PFSK-1 (cell line): ENCODE data around the gene SCRG1.

ENCODE experiments used
- SIN3A ChIP-seq: IDR thresholded peaks from 2 replicates; pipeline ENCODE4 v1.6.1; 2012; ENCODE audit warnings: mild to moderate bottlenecking, low read length, moderate library complexity, borderline replicate concordance; ENCODE audit not compliant: insufficient read depth
- TAF1 ChIP-seq: IDR thresholded peaks from 2 replicates; pipeline ENCODE4 v1.6.1; 2012; ENCODE audit warnings: low read length, control low read depth, borderline replicate concordance; ENCODE audit not compliant: insufficient read depth
- TF ChIP-seq, protein P1 (sequence below), 2 experiments: IDR thresholded peaks; 2 replicates each; pipeline versions ENCODE4 v1.6.1 to v1.8.0; 2011 to 2012; ENCODE audit warnings: low read depth in 2 of 2, low read length in 2 of 2, control low read depth in 1 of 2, inconsistent platforms in 1 of 2, mild to moderate bottlenecking in 1 of 2, moderate library complexity in 1 of 2; ENCODE audit not compliant: insufficient read depth in 1 of 2

DNA sequence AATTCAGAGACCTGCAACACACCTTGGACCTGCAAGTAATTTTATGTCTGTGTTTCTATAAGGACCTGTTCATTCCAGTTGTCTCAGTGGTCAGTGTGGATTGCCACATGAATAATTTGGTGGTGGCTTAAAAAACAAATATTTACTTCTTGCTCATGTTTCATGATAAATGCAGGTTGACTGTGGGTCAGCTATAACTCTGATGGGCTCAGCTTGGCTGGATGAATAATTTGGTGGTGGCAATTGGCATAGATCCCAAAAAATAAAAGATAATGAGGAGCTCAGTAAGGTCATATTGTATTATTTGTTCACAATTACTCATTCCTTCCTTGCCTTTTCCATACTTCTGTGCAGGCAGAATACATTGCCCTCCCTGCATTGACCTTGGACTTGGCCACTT, 18.9 kb upstream of the SCRG1 start:
- TF ChIP-seq, protein P1, sequence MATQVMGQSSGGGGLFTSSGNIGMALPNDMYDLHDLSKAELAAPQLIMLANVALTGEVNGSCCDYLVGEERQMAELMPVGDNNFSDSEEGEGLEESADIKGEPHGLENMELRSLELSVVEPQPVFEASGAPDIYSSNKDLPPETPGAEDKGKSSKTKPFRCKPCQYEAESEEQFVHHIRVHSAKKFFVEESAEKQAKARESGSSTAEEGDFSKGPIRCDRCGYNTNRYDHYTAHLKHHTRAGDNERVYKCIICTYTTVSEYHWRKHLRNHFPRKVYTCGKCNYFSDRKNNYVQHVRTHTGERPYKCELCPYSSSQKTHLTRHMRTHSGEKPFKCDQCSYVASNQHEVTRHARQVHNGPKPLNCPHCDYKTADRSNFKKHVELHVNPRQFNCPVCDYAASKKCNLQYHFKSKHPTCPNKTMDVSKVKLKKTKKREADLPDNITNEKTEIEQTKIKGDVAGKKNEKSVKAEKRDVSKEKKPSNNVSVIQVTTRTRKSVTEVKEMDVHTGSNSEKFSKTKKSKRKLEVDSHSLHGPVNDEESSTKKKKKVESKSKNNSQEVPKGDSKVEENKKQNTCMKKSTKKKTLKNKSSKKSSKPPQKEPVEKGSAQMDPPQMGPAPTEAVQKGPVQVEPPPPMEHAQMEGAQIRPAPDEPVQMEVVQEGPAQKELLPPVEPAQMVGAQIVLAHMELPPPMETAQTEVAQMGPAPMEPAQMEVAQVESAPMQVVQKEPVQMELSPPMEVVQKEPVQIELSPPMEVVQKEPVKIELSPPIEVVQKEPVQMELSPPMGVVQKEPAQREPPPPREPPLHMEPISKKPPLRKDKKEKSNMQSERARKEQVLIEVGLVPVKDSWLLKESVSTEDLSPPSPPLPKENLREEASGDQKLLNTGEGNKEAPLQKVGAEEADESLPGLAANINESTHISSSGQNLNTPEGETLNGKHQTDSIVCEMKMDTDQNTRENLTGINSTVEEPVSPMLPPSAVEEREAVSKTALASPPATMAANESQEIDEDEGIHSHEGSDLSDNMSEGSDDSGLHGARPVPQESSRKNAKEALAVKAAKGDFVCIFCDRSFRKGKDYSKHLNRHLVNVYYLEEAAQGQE (IDR thresholded peaks at IDR 0.05; ENCODE audit: insufficient read depth in 1 of 2, low read depth in 2 of 2, low read length in 2 of 2), result no peak
- TF ChIP-seq SIN3A (no peak), TAF1 (no peak)
